IPS-18c (cell line): Measurements from ENCODE around the gene CNMD.
"Not testable (repeated sequence)": the region's sequence is repeated elsewhere in the genome, so short reads cannot be mapped to it uniquely, and the experiment has no call there.

Experiments
- H3K4me3 ChIP-seq: 2 replicates; pipeline ENCODE4 v1.7.0; 2013; ENCODE audit warnings: low read depth, mild to moderate bottlenecking, low read length, moderate library complexity; ENCODE audit not compliant: insufficient read depth
- H3K9me3 ChIP-seq: one replicate; pipeline ENCODE4 v1.6.1; 2013; ENCODE audit warnings: mild to moderate bottlenecking, low read length, moderate library complexity; ENCODE audit not compliant: control insufficient read depth, insufficient read depth

CNMD gene

GRCh38 chr13:52711286-52711685, 28.3 kb downstream of the CNMD start:
- H3K4me3 ChIP-seq, result no peak overlapping the region
- H3K9me3 ChIP-seq, result no peaks in the 10 kb centered on the region

DNA sequence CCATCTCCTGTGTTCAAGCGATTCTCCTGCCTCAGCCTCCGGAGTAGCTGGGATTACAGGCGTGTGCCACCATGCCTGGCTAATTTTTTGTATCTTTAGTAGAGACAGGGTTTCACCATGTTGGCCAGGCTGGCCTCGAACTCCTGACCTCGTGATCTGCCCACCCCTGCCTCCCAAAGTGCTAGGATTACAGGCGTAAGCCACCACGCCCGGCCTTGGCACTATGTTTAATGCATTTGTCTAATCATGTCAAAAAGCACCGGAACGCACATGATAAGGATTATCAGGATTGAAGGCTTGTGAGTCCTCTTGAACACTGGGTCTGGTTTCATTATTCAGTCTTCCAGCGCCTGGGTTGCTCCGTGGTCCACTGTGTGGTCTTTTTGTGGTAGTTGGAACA, 31.4 kb downstream of the CNMD start:
- H3K4me3 ChIP-seq, H3K9me3 ChIP-seq: not testable (repeated sequence)

DNA sequence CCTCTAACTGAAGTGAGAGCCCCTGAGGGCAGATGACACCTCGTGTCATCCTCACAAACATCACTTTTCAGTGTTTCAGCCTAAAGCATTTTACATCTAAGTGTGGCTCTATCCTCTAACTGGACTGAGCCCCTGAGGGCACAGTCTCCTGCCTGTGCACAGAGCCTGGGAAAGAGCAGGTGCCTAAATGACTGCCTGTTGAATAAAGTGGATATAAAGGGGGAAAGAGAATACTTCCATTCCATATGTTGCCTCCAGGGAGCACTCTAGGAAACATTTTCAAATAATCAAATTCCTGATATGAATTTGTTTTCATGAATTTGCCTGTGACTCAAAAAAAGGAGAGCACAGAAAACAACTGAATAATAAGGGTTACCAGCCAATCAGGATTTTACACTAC, 32.2 kb downstream of the CNMD start:
- Histone ChIP-seq H3K4me3 (no peak overlapping the region), H3K9me3 (no peaks in the 10 kb centered on the region)

GRCh38 chr13:52706081-52706480, 33.5 kb downstream of the CNMD start:
- Histone ChIP-seq H3K4me3 (no peak overlapping the region), H3K9me3 (no peaks in the 10 kb centered on the region)

GRCh38 chr13:52703482-52703881, 36.1 kb downstream of the CNMD start:
- Histone ChIP-seq H3K4me3 (no peak overlapping the region), H3K9me3 (no peaks in the 10 kb centered on the region)

GRCh38 chr13:52701728-52702465, 37.7 kb downstream of the CNMD start:
- Histone ChIP-seq H3K9me3 (no peaks in the 10 kb centered on the region), H3K4me3 (no peak overlapping the region)

DNA sequence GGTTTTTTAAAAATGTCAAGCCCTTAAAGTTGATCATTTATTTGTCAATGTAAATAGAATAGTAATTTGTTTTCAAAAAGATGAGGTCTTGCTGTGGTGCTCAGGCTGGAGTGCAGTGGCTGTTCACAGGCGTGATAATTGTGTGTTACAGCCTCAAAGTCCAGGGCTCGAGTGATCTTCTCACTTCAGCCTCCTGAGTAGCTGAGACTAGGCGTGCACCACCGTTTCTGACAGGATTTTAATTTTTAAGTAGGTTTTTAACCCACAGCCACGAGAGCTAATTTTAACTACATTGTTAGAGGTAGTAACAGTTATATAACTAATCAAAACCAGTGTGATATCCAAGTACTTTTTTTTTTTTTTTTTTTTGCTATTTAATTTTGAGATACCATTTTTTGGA, 43.1 kb downstream of the CNMD start:
- no peak overlapping the region for H3K4me3 ChIP-seq

GRCh38 chr13:52695856-52696255, 43.8 kb downstream of the CNMD start:
- no peaks in the 10 kb centered on the region for H3K9me3 ChIP-seq
- no peak overlapping the region for H3K4me3 ChIP-seq

More for the DNA sequence above, 43.1 kb downstream of the CNMD start:
- no peaks in the 10 kb centered on the region for H3K9me3 ChIP-seq

- H3K4me3 ChIP-seq, result no peak overlapping the region
- H3K9me3 ChIP-seq, result no peaks in the 10 kb centered on the region
These were observed 53.2 kb downstream of the CNMD start for GRCh38 chr13:52686376-52686775.

DNA sequence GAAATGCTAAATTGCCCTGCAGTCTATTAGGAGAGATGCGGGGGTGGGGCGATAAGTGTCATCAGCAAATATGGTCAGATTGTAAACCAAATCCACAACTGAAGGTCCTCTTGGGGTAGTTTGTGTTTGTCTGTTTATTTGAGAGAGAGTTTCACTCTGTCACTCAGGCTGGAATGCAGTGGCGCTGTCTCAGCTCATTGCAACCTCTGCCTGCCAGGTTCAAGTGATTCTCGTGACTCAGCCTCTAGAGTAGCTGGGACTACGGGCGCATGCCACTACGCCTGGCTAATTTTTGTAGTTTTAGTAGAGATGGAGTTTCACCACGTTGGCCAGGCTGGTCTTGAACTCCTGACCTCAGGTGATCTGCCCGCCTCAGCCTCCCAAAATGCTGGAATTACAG, 53.8 kb downstream of the CNMD start:
- not testable (repeated sequence) for H3K9me3 ChIP-seq, H3K4me3 ChIP-seq

DNA sequence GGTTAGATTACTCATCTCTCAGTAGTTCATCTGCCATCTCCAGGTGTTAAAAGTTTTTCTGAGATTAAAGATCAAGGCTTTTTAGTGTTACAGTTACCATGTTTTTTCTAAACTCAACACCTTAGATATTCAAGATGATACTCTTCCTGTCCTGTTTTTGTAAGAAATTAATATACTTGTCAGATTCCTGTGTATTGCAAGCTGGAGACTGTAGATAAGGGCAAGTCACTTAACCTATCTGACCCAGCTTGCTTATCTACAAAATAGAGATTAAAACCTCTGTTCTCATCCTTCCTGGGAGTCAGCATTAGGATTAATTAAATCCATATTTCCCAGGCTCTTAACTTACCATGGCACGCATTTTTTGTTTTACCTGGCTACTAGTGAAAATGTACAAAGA, 61.8 kb downstream of the CNMD start:
- H3K4me3 ChIP-seq, result no peak overlapping the region
- no peaks in the 10 kb centered on the region for H3K9me3 ChIP-seq

DNA sequence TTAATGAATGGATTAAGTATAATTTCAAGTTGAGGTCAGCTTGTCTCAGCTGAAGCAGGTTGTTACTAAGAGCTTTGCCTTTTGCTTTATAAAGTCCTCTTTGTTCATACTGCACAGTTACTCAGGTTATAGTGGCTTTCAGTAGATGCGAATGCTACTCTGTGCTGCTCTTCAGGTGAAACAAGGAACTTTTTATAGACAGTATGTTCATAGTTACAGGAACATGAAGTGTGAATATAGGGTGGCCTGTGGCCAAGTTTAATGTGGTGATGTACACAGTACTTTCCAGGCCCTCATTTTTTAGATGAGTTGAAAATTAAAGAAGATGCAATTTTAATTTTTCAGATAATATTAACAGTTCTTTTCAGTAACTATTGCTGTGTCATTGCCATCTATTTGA, 66.2 kb downstream of the CNMD start:
- H3K9me3 ChIP-seq, result no peaks in the 10 kb centered on the region
- no peak overlapping the region for H3K4me3 ChIP-seq

GRCh38 chr13:52670726-52671125, 68.9 kb downstream of the CNMD start:
- Histone ChIP-seq H3K9me3 (no peaks in the 10 kb centered on the region), H3K4me3 (no peak overlapping the region)

DNA sequence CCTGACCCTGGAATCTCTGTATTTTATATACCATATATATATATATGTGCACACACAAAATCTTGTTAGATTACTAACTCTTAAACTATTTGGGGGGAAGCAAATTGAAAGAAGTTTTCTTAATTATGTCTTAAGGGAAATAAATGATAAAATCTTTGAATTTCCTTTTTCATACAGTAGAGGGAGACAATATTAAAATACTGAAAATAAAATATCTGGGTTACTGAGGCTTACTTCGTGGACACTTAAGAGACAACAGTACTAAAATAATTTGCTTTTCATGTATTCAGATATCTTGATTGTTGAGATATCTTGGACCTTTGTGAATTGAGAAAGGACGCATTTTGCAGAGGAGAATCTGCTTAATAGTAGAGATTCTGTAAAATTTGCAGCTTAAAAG, 69.9 kb downstream of the CNMD start:
- H3K9me3 ChIP-seq, result no peaks in the 10 kb centered on the region
- no peak overlapping the region for H3K4me3 ChIP-seq

DNA sequence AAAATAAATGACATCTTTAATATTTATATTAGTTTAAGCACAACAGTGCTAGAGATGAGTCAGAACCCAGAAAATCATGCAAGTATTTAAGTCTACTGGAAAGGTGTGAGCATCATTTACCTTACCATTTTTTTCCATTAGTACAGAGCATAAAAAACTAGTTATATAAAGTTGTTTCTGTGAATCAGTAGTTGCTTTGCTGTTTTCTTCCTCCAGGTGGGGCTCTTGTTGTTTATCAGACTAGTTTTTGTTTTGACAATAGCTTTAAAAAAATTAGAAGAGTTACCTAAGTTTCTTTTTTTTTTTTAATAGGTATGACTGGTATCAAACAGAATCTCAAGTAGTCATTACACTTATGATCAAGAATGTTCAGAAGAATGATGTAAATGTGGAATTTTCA, 74.3 kb downstream of the CNMD start:
- H3K9me3 ChIP-seq, result no peaks in the 10 kb centered on the region

DNA sequence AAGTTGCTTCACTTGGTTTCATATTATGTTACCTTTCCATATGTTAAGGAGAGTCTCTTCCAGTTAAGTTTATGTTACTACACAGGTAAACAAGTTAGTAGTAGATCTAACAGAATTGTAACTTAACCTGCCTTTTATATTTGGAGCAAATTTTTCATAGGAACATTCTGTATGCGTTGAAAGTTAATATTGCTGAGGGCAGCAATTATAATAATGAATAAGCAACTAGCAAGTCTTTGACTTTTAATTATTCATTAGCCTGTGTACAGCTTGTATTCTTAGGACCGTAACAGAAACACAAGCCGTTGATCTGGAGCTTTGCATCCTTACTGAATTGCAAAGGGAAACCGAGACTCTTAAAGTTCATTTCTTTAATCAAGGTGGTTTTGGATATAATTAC, 75.3 kb downstream of the CNMD start:
- H3K4me3 ChIP-seq, result no peak overlapping the region
- no peaks in the 10 kb centered on the region for H3K9me3 ChIP-seq

More for the DNA sequence above, 74.3 kb downstream of the CNMD start:
- no peak overlapping the region for H3K4me3 ChIP-seq

DNA sequence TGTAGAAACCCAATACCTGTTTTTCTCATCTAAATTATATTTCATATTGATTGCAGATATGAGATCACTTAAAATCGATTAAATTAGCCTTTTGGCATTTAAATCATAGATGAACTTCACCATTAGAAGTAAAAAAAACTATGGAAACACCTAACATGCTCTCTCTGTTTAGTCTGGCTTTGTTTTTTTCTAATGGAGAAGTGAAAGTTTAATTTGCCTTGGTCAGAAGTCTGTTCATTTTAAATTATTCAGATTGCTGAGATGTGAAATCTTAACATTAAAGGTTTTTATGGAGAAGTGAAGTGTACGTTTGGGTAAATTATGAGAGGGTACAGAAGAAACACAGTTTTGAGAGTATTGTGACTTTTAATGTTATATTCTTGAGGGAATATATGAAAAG, 80.3 kb downstream of the CNMD start:
- Histone ChIP-seq H3K9me3 (no peaks in the 10 kb centered on the region), H3K4me3 (no peak overlapping the region)
